GM23338 (cell line): Measurements from ENCODE around the gene TNNC1. TPM values are rescaled to one million over a fixed set of nuclear protein-coding genes. Genes with fewer than 3 reads are reported as not detected.

Experiments used
- ATAC-seq: fragments of 200-7000 bp; cut with Tn5 transposase; 3 replicates; pipeline ENCODE4 v1.9.1; 2020
- DNase-seq: peaks from one replicate; pipeline ENCODE4 v3.0.0-alpha.2; 2015; ENCODE audit warnings: low spot score
- H2AFZ ChIP-seq: fragments of 200-600 bp; sonication (generic); 2 replicates; pipeline ENCODE4 v1.8.0; 2016; ENCODE audit warnings: antibody characterized with exemption, mild to moderate bottlenecking, moderate library complexity
- H3F3A ChIP-seq: fragments of 200-600 bp; sonication (generic); replicated peaks from 2 replicates; pipeline ENCODE4 v1.8.0; 2017; ENCODE audit warnings: antibody characterized with exemption, mixed run types, low read depth
- H3K27ac ChIP-seq: fragments of 200-600 bp; sonication (generic); 2 replicates; pipeline ENCODE4 v1.6.1; 2016; ENCODE audit warnings: low read depth
- H3K27me3 ChIP-seq: fragments of 200-600 bp; sonication (generic); 2 replicates; pipeline ENCODE4 v1.8.0; 2016; ENCODE audit warnings: mild to moderate bottlenecking, mixed run types, moderate library complexity; ENCODE audit not compliant: insufficient read depth
- H3K36me3 ChIP-seq: fragments of 200-600 bp; sonication (generic); 2 replicates; pipeline ENCODE4 v1.8.0; 2016; ENCODE audit warnings: mild to moderate bottlenecking; ENCODE audit not compliant: insufficient read depth
- H3K4me1 ChIP-seq: fragments of 200-600 bp; sonication (generic); 2 replicates; pipeline ENCODE4 v1.8.0; 2016; ENCODE audit warnings: mild to moderate bottlenecking, moderate library complexity; ENCODE audit not compliant: insufficient read depth
- H3K4me2 ChIP-seq: fragments of 200-600 bp; sonication (generic); 2 replicates; pipeline ENCODE4 v1.7.1; 2017; ENCODE audit warnings: mixed run types
- H3K4me3 ChIP-seq: fragments of 200-600 bp; sonication (generic); 2 replicates; pipeline ENCODE4 v1.6.1; 2016; ENCODE audit warnings: mixed run types
- H3K79me2 ChIP-seq: fragments of 200-600 bp; sonication (generic); replicated peaks from 2 replicates; pipeline ENCODE4 v1.8.0; 2017; ENCODE audit warnings: mild to moderate bottlenecking; ENCODE audit not compliant: insufficient read depth
- H3K9me2 ChIP-seq: fragments of 200-600 bp; sonication (generic); 2 replicates; pipeline ENCODE4 v1.8.0; 2017; ENCODE audit not compliant: insufficient read depth
- H4K20me1 ChIP-seq: fragments of 200-600 bp; sonication (generic); replicated peaks from 2 replicates; pipeline ENCODE4 v1.8.0; 2017; ENCODE audit warnings: mild to moderate bottlenecking; ENCODE audit not compliant: insufficient read depth
- H3K27ac Mint-ChIP-seq: 2 replicates; pipeline ENCODE4 v1.8.0; 2020; ENCODE audit warnings: inconsistent platforms, mild to moderate bottlenecking, moderate library complexity, mixed read lengths
- H3K27me3 Mint-ChIP-seq: 3 replicates; pipeline ENCODE4 v1.8.0; 2022; ENCODE audit warnings: low read depth, mild to moderate bottlenecking, moderate library complexity, mixed read lengths, inconsistent platforms; ENCODE audit not compliant: insufficient read depth, poor library complexity
- H3K36me3 Mint-ChIP-seq: 3 replicates; pipeline ENCODE4 v1.8.0; 2021; ENCODE audit warnings: low read depth, mild to moderate bottlenecking, inconsistent platforms, moderate library complexity, mixed read lengths
- H3K4me1 Mint-ChIP-seq: 3 replicates; pipeline ENCODE4 v1.8.0; 2020; ENCODE audit warnings: mild to moderate bottlenecking, inconsistent platforms, mixed read lengths
- H3K4me3 Mint-ChIP-seq: 3 replicates; pipeline ENCODE4 v1.8.0; 2021; ENCODE audit warnings: moderate library complexity, mild to moderate bottlenecking, inconsistent platforms, mixed read lengths
- H3K9me3 Mint-ChIP-seq: 3 replicates; pipeline ENCODE4 v1.8.0; 2020; ENCODE audit warnings: moderate library complexity, mild to moderate bottlenecking, inconsistent platforms, mixed read lengths
- CREB1 ChIP-seq: fragments of 250-450 bp; sonication (Bioruptor Pico); IDR thresholded peaks from 2 replicates; pipeline ENCODE4 v1.5.0; 2020; ENCODE audit warnings: low read depth, mild to moderate bottlenecking, moderate library complexity
- CTCF ChIP-seq, 2 experiments: fragments of 200-600 bp in 1 of 2; sonication (generic) in 1 of 2; conservative IDR thresholded peaks; 2 replicates each; pipeline versions ENCODE4 v1.5.1 to v1.6.1; 2016 to 2017; ENCODE audit warnings: antibody characterized with exemption in 2 of 2, low read depth in 2 of 2, mild to moderate bottlenecking in 2 of 2, moderate library complexity in 1 of 2
- EZH2phosphoT487 ChIP-seq: fragments of 200-600 bp; sonication (generic); IDR thresholded peaks from one replicate; pipeline ENCODE4 v1.8.1; 2018; ENCODE audit warnings: antibody characterized with exemption; ENCODE audit not compliant: unreplicated experiment
- JUNB ChIP-seq: IDR thresholded peaks from one replicate; pipeline ENCODE4 v1.6.1; 2016; ENCODE audit warnings: antibody characterized with exemption; ENCODE audit not compliant: unreplicated experiment
- POLR2AphosphoS5 ChIP-seq: IDR thresholded peaks from 2 replicates; pipeline ENCODE4 v1.6.1; 2016; ENCODE audit warnings: antibody characterized with exemption, low read depth
- STAT1 ChIP-seq: IDR thresholded peaks from one replicate; pipeline ENCODE4 v1.6.1; 2016; ENCODE audit warnings: antibody characterized with exemption; ENCODE audit not compliant: unreplicated experiment
- ZNF114 ChIP-seq: fragments of 250-450 bp; sonication (Bioruptor Pico); IDR thresholded peaks from 2 replicates; pipeline ENCODE4 v1.5.0; 2020; ENCODE audit warnings: mild to moderate bottlenecking, moderate library complexity
- ZNF331 ChIP-seq: fragments of 250-450 bp; sonication (Bioruptor Pico); IDR thresholded peaks from 2 replicates; pipeline ENCODE4 v1.5.0; 2020; ENCODE audit warnings: low read depth, mild to moderate bottlenecking, moderate library complexity
- polyA plus RNA-seq: library from polyadenylated mRNA; unstranded; fragments of >200 nt; fragmentation: Nextera tagmentation; extraction: Ambion mirVana; gene quantifications from 2 replicates; pipeline ENCODE4 v1.2.1, GENCODE V29; 2016
- total RNA-seq: library from RNA; depleted of rRNA; stranded (reverse); fragments of >200 nt; shearing (Covaris generic); gene quantifications from 2 replicates; pipeline ENCODE4 v1.2.3, GENCODE V29; 2014
- TF ChIP-seq, protein P1 (sequence below): IDR thresholded peaks from one replicate; pipeline ENCODE4 v1.6.1; 2018; ENCODE audit warnings: antibody characterized with exemption; ENCODE audit not compliant: unreplicated experiment

Gene TNNC1
- total and polyA plus RNA-seq, 2 experiments from 2014 or later: 6.5 to 6.9 TPM

- no peak for DNase-seq
- H4K20me1 ChIP-seq: no peaks in the 10 kb centered on the region
- H3K27ac ChIP-seq: no peak overlapping the region
- Mint-ChIP-seq H3K27me3 (peaks cover 12% of the 10 kb centered on the region), H3K4me1 (peaks cover 8% of the 10 kb centered on the region; the same call in 2 of the 3 replicates), H3K36me3 (peaks cover 13% of the 10 kb centered on the region), H3K9me3 (no peaks in the 10 kb centered on the region), H3K4me3 (no peak overlapping the region), H3K27ac (no peak overlapping the region)
- no peaks in the 10 kb centered on the region for H3K36me3 ChIP-seq
- H3K4me2 ChIP-seq: no peak overlapping the region
- H3K4me1 ChIP-seq: no peaks in the 10 kb centered on the region
- no peak overlapping the region for H3K4me3 ChIP-seq
- no peaks in the 10 kb centered on the region for H3K9me2 ChIP-seq
- no peaks in the 10 kb centered on the region for H3F3A ChIP-seq
- no peak for TF ChIP-seq CTCF (conservative IDR thresholded peaks at IDR 0.05; ENCODE audit: low read depth in 2 of 2)
- no peak for TF ChIP-seq POLR2AphosphoS5
- no peak for TF ChIP-seq ZNF331 (CRISPR knock-in tag)
- TF ChIP-seq, protein P1, sequence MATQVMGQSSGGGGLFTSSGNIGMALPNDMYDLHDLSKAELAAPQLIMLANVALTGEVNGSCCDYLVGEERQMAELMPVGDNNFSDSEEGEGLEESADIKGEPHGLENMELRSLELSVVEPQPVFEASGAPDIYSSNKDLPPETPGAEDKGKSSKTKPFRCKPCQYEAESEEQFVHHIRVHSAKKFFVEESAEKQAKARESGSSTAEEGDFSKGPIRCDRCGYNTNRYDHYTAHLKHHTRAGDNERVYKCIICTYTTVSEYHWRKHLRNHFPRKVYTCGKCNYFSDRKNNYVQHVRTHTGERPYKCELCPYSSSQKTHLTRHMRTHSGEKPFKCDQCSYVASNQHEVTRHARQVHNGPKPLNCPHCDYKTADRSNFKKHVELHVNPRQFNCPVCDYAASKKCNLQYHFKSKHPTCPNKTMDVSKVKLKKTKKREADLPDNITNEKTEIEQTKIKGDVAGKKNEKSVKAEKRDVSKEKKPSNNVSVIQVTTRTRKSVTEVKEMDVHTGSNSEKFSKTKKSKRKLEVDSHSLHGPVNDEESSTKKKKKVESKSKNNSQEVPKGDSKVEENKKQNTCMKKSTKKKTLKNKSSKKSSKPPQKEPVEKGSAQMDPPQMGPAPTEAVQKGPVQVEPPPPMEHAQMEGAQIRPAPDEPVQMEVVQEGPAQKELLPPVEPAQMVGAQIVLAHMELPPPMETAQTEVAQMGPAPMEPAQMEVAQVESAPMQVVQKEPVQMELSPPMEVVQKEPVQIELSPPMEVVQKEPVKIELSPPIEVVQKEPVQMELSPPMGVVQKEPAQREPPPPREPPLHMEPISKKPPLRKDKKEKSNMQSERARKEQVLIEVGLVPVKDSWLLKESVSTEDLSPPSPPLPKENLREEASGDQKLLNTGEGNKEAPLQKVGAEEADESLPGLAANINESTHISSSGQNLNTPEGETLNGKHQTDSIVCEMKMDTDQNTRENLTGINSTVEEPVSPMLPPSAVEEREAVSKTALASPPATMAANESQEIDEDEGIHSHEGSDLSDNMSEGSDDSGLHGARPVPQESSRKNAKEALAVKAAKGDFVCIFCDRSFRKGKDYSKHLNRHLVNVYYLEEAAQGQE: no peak
- TF ChIP-seq EZH2phosphoT487: no peak
- no peaks in the 10 kb centered on the region for H3K79me2 ChIP-seq
- H2AFZ ChIP-seq: no peak overlapping the region; the same call in 1 of the 2 replicates
- ATAC-seq: no peak
- H3K27me3 ChIP-seq: no peaks in the 10 kb centered on the region
Measured at GRCh38 chr3:52495777-52496602, 42.1 kb upstream of the TNNC1 start.

DNA sequence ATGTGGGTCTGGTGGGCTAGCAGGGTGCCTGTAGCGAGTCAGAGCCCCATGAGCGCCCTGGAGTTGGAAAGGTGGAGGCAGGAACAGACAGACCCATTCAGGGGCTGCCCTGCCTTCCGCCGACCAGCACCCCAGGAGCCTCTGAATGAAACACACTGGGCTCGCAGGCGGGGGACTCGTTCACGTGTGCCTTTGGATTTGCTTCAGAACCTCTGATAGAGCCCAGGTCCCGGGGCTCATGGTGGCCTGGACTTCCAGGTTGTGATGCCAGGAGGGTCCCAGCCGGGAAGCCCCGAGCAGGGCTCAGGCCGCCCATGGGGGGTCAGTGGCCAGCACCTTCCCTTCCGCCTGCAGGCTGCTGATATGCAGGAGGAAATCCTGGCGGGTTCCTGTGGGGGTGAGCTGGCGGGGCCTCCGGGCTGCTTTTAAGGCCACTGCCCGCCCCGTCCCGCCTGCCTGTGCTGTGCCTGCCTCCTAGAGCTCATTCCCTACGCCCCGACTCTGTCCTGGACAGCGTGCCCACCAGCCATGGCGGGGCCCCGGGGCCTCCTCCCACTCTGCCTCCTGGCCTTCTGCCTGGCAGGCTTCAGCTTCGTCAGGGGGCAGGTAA lies 41.1 kb upstream of the TNNC1 start, which contains the start of gene STAB1:
Gene STAB1 (plus strand): TSS at position 453 of the 610 bp plus-strand sequence. CDS start 76 bp downstream, at position 529.
- no peak within 1 kb of the TSS for H3K27ac ChIP-seq
- TF ChIP-seq CTCF (conservative IDR thresholded peaks at IDR 0.05; ENCODE audit: low read depth in 2 of 2) (no peak), JUNB (no peak), POLR2AphosphoS5 (no peak), CREB1 (CRISPR knock-in tag) (no peak), STAT1 (no peak), ZNF331 (CRISPR knock-in tag) (no peak), ZNF114 (CRISPR knock-in tag) (no peak)
- TF ChIP-seq, protein P1: no peak
- no peaks in the 10 kb centered on the region for H3F3A ChIP-seq
- H3K4me3 ChIP-seq: no peak within 1 kb of the TSS
- peaks cover 19% of the 10 kb centered on the region for H3K36me3 Mint-ChIP-seq
- no peaks in the 10 kb centered on the region for H3K4me1 ChIP-seq
- H3K4me2 ChIP-seq: no peak within 1 kb of the TSS
- no peaks in the 10 kb centered on the region for H3K79me2 ChIP-seq
- H3K27ac Mint-ChIP-seq: no peak within 1 kb of the TSS
- no peak within 1 kb of the TSS for H3K4me3 Mint-ChIP-seq
- H3K27me3 Mint-ChIP-seq: peaks cover 12% of the 10 kb centered on the region
- no peaks in the 10 kb centered on the region for H4K20me1 ChIP-seq
- H3K9me3 Mint-ChIP-seq: no peaks in the 10 kb centered on the region
- no peaks in the 10 kb centered on the region for H3K9me2 ChIP-seq
- no peaks in the 10 kb centered on the region for H3K36me3 ChIP-seq
- H3K27me3 ChIP-seq: no peaks in the 10 kb centered on the region
- peaks cover 8% of the 10 kb centered on the region; the same call in 2 of the 3 replicates for H3K4me1 Mint-ChIP-seq
- no peak within 1 kb of the TSS; the same call in 1 of the 2 replicates for H2AFZ ChIP-seq
- no peak for DNase-seq
- ATAC-seq: peak; percentile 20
